Type B pancreatic cell (in vitro differentiated cells): Measurements from ENCODE around the gene SDCBP2. TPM values are rescaled to one million over a fixed set of nuclear protein-coding genes. Genes with fewer than 3 reads are reported as not detected.
A peak's percentile ranks its signal among the peaks of the same experiment; 100 is the strongest.

Experiments used
- DNase-seq: peaks from one replicate; pipeline ENCODE4 v3.0.0; 2021; ENCODE audit warnings: mixed read lengths; ENCODE audit not compliant: unreplicated experiment; ENCODE audit errors: extremely low spot score
- H3K27ac Mint-ChIP-seq: 2 replicates; pipeline ENCODE4 v1.8.0; 2021; ENCODE audit warnings: mild to moderate bottlenecking, mixed read lengths
- H3K27me3 Mint-ChIP-seq: 2 replicates; pipeline ENCODE4 v1.8.0; 2021; ENCODE audit warnings: mixed read lengths
- H3K36me3 Mint-ChIP-seq: 2 replicates; pipeline ENCODE4 v1.8.0; 2021; ENCODE audit warnings: mixed read lengths
- H3K4me1 Mint-ChIP-seq: one replicate; pipeline ENCODE4 v1.8.0; 2021; ENCODE audit warnings: mixed read lengths; ENCODE audit not compliant: unreplicated experiment
- H3K4me3 Mint-ChIP-seq: 2 replicates; pipeline ENCODE4 v1.8.0; 2021; ENCODE audit warnings: mild to moderate bottlenecking, mixed read lengths
- H3K9me3 Mint-ChIP-seq: 2 replicates; pipeline ENCODE4 v1.8.0; 2021; ENCODE audit warnings: mixed read lengths
- CTCF ChIP-seq: fragments of 200-600 bp; sonication (generic); conservative IDR thresholded peaks from 2 replicates; pipeline ENCODE4 v1.5.0; 2021; ENCODE audit warnings: antibody characterized with exemption, mild to moderate bottlenecking
- long read RNA-seq: library from polyadenylated mRNA; unstranded; transcript quantifications from one replicate; pipeline ENCODE4 v2.0.0, GENCODE V29; 2020
- total RNA-seq: library from RNA; stranded (reverse); gene quantifications from 2 replicates; pipeline ENCODE4 v1.2.1, GENCODE V29; 2021; ENCODE audit warnings: low replicate concordance

Gene SDCBP2, protein sequence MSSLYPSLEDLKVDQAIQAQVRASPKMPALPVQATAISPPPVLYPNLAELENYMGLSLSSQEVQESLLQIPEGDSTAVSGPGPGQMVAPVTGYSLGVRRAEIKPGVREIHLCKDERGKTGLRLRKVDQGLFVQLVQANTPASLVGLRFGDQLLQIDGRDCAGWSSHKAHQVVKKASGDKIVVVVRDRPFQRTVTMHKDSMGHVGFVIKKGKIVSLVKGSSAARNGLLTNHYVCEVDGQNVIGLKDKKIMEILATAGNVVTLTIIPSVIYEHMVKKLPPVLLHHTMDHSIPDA
- 4.9 and 7.4 TPM in 2 replicates for total RNA-seq
- long read RNA-seq, transcript SDCBP2-202 (9 exons, 1,519 nt), result major isoform, 27 of 30 reads
- long read RNA-seq, partial matches to known transcripts, result 1 of 30 reads
- long read RNA-seq, other reads (novel, unspliced or antisense), result 1 of 30 reads

GRCh38 chr20:1328680-1329330 is at the start of gene SDCBP2:
TSS of gene SDCBP2 (minus strand) at chr20:1329139. CDS start at chr20:1320416, 8,723 bp downstream.
- no peaks in the 10 kb centered on the region for H3K36me3 Mint-ChIP-seq
- peak; percentile 58 for DNase-seq
- peak within 1 kb of the TSS; percentile 33 for H3K4me3 Mint-ChIP-seq
- TF ChIP-seq CTCF, result no peak
- H3K27ac Mint-ChIP-seq, result peak within 1 kb of the TSS; percentile 40
- H3K4me1 Mint-ChIP-seq, result peaks cover 25% of the 10 kb centered on the region
- no peaks in the 10 kb centered on the region for H3K9me3 Mint-ChIP-seq
- H3K27me3 Mint-ChIP-seq, result no peaks in the 10 kb centered on the region

DNA sequence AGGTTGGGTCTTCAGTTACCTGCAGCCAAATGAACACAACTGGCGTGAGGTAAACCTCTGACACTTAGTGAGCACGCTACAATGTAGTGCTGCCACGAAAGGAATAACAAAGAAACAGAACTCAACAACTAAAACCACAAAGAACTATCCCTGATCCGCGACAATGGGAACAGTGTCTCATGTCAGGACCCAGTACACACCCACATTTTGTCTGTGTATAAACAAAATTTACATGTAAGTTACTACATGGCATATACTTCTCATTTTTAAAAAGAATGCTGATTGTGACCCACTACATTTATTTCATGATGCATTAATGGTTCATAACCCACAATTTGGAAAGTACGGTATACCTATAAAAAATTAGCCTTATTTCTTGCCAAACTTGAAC is 49.8 kb upstream of the SDCBP2 start:
- H3K4me1 Mint-ChIP-seq, result peaks cover 58% of the 10 kb centered on the region
- no peak overlapping the region for H3K4me3 Mint-ChIP-seq
- DNase-seq, result no peak
- no peaks in the 10 kb centered on the region for H3K27me3 Mint-ChIP-seq
- no peak for TF ChIP-seq CTCF
- H3K36me3 Mint-ChIP-seq, result no peaks in the 10 kb centered on the region
- no peak overlapping the region for H3K27ac Mint-ChIP-seq
- H3K9me3 Mint-ChIP-seq, result no peaks in the 10 kb centered on the region

DNA sequence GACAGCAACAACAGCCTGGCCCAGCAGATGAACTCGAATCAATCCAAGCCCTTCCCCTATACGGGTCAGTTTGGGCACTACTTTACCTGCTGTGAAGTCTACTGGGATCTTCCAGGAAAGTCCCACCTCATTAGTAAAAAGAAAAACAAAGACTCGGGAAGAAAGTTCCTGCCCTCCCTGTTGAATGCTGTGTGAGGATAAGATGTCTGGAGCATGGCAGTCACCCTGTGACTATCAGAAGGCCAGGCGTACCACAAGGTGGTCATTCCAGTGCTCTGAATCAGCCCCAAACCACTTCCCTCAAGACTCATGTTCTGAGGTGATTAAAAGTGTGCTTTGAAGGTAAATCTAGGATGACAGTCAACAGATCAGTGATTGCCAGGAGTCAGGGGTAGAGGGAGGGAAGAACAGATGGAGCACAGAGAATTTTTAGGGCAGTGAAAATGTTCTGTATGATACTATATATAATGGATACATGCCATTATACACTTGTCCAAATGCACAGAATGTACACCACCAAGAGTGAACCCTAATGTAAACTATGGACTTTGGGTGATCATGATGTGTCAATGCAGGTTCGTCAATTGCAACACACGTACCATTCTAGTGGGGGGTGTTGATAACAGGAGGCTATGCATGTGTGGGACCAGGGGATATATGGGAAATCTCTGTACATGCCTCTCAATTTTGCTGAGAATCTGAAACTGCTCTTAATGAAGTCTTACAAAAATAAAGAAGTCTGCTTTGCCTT is 49.2 kb upstream of the SDCBP2 start:
- Mint-ChIP-seq H3K4me1 (peaks cover 58% of the 10 kb centered on the region), H3K27me3 (no peaks in the 10 kb centered on the region), H3K9me3 (no peaks in the 10 kb centered on the region), H3K27ac (no peak overlapping the region), H3K36me3 (no peaks in the 10 kb centered on the region), H3K4me3 (no peak overlapping the region)
- no peak for DNase-seq
- no peak for TF ChIP-seq CTCF

- Mint-ChIP-seq H3K4me1 (peaks cover 58% of the 10 kb centered on the region), H3K27me3 (no peaks in the 10 kb centered on the region), H3K36me3 (no peaks in the 10 kb centered on the region), H3K9me3 (no peaks in the 10 kb centered on the region), H3K4me3 (no peak overlapping the region), H3K27ac (no peak overlapping the region)
- no peak for DNase-seq
- no peak for TF ChIP-seq CTCF
Observed at GRCh38 chr20:1377341-1377871, 48.5 kb upstream of the SDCBP2 start.

GRCh38 chr20:1376408-1377270 is 47.7 kb upstream of the SDCBP2 start:
- no peak for TF ChIP-seq CTCF
- Mint-ChIP-seq H3K36me3 (peaks cover 3% of the 10 kb centered on the region), H3K9me3 (no peaks in the 10 kb centered on the region), H3K27me3 (no peaks in the 10 kb centered on the region), H3K4me1 (peaks cover 53% of the 10 kb centered on the region), H3K27ac (no peak overlapping the region), H3K4me3 (no peak overlapping the region)
- no peak for DNase-seq
